Measurements from ENCODE around the gene PPARD.

DNA sequence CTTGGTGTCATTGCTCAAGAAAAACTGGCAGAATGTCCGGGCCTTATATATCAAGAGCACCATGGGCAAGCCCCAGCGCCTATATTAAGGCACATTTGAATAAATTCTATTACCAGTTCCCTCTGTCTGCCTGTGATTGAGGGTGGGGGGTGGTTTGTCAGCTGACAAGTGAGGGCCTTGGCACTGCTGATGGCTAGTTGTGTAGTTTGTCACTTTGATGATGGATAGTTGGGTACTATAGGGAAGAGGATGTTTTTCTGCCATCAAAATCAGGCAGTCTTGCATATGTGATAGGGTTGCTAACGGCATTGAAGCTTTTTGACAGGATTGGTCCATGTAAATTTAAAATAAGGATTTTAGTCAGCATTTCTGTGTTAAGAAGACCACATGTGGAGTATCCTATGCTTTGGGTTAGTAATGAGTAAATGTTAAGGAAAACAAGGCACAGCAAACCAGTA lies 128.3 kb downstream of the PPARD start:
- TF ChIP-seq CTCF (IDR thresholded peaks at IDR 0.05), result no peak
- TF ChIP-seq EZH2 (IDR thresholded peaks at IDR 0.05), result no peak
- no peak for TF ChIP-seq EZH2phosphoT487 (IDR thresholded peaks at IDR 0.05)
